COLO829 (cell line): ENCODE measurements around the gene FAH.

Source experiments
- DNase-seq: peaks from one replicate; pipeline ENCODE4 v3.0.0; 2012; ENCODE audit warnings: low spot score

The FAH gene

GRCh38 chr15:80199869-80200268, 47.1 kb downstream of the FAH start:
- no peak for DNase-seq

DNA sequence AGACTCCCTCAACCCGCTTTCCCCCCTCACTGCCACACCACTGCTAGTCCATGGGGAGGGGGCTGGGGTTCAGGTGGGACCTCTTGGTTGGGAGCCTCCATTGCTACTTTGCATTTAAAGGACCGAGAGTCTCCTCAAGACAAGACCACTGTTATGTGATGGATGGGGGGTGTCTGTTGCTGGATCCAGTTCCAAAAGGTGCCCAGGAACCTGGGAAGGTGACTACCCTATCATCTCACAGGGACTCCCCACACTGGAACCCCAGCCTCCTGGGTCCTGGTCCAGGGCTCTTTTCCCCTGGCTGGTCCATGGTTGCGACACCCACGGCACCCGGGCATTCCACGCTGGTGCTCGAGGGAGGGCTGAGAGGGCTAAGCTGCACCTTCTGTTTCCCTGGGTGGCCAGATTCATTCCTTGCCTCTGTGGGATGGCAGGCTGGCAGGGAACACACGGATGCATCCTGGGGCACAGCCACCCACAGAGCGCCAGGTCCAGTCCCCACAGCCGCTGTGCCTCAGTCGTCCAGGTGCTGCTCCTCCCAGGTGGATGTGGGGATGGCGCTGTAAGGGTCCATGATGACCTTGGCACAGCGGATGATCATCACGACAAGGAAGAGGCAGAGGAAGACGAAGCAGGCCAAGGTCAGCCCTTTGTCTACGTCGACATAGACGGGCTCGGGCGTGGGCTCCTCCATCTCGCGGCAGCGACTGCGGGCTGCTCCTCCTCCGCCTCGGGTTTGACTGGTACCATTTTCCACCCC, 48.6 kb downstream of the FAH start:
- no peak for DNase-seq

GRCh38 chr15:80202016-80202315, 49.2 kb downstream of the FAH start:
- no peak for DNase-seq

DNA sequence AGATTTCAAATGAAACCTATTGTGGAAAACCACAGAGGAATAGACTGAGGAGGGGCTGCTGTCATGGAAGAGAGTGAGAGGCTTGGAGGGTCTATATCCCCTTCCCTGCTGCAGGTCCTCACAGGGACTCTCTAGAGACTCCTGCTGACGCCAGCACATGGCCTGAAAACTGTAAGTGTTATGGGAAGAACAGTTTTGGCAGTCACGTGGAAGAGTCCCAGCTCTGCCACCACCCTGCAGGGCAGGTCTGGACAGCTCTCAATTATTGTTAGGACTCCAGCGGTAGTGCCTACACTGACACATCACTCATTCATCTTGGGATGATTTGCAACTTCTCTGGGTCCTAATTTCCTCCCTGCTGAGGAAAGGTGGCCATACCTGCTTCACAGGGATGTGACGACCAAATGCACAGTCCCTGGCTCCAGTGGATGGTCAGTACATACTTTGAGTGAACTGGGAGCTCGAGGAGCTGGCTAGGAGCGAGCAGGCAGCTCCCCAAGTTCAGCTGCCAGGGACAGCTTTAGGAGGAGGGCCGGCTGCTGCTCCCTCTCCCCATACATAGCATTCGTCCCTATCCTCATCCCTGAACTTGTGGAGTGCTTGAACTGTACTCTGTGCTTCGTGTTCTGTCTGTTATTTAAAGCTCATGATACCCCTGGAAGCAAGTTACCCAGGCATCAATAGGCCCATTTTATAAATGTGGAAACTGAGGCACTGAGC, 50.0 kb downstream of the FAH start:
- no peak for DNase-seq

DNA sequence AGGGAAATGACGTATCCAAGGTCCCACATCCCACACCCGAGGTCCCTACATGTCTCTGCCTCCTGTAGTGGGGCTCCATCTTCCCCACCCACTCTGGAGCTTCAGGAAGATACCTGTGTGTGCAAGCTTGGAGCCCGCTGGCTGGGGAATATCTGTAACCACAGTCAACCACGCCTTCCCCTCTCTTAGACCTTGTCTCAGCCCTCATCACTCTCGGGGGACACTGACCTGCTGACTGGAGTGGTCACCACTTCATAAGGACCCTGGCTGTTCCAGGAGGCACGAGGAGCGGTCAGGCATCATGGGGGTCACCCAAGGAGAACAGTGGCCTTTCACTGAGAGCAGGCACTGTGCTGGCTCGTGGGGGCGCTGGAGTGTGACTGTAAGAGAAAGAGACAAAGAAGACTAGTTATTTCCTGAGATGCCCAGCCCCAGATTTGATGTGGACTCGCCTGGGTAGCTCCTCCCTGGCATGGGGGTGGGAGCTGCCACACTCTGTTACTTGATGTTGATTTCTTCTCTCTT, 50.6 kb downstream of the FAH start:
- DNase-seq = no peak

GRCh38 chr15:80204231-80204630, 51.4 kb downstream of the FAH start:
- no peak for DNase-seq

- DNase-seq = no peak
Observed at GRCh38 chr15:80207887-80208286, 55.1 kb downstream of the FAH start.

DNA sequence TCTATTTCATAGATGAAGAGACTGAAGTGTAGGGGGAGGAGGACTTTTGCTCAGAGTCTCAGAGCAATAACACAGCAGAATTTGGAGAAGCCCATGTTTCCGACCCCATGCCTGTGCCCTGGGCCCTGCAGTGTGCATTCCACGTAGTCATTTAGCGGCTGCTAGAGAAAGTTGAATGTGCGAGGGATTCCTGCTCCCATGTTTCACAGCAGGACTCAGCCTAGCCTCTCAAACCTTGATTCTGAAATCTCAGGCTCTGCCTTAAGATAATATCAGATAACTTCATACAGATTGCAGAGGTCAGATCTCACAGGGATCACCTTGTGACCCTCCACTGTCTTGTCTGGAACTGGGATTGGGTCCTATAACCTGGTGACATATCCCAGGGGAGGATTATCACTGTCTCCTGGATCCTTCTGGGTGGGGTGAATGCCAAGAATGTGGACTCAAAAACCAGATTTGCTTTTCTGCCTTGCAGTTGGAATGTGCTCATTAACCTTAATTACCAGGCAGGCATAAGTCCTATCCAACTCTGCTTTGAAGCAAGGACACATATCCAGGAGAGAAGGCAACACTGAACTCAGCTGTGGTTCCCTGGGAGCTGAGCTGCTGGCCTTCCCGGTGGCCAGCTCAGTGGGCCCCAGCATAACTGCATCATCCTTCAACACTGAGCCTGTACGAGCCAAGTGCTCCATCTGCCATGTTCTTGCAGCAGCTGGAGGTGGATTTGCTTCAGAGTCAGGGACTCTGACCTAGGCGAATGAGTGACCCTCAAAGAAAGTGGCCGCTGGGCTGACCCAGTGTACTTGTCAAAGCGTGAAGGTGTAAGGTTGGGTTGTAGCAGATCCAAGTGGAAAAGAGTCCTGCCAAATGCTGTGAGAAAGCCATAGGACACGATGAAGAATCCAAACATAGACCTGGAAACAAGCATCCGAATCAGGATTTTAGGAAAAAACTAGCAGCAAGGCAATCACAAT, 56.2 kb downstream of the FAH start:
- no peak for DNase-seq

GRCh38 chr15:80210611-80211573, 58.1 kb downstream of the FAH start:
- no peak for DNase-seq

DNA sequence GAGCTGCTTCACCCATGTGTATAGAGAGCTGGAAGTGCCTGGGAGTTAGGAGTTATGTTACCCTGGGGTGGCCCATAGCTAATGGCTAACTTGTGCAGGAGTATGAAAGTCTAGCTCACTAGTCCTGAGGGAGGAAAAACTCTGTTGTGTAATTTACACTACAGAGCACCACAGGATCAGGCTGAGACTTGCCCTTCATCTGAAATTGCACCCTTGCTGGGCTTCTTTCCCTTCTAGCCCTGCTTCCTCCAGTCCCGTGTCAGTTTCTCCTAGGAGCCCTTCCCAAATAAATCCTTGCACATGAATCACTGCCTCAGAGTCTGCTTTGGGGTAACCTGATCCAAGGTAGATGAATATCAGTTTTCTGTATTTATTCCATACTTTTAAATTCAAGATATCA, 59.2 kb downstream of the FAH start:
- no peak for DNase-seq

- DNase-seq = no peak
Observed at GRCh38 chr15:80214910-80215309, 62.1 kb downstream of the FAH start.

- DNase-seq = no peak
Observed at GRCh38 chr15:80216141-80216540, 63.3 kb downstream of the FAH start.

DNA sequence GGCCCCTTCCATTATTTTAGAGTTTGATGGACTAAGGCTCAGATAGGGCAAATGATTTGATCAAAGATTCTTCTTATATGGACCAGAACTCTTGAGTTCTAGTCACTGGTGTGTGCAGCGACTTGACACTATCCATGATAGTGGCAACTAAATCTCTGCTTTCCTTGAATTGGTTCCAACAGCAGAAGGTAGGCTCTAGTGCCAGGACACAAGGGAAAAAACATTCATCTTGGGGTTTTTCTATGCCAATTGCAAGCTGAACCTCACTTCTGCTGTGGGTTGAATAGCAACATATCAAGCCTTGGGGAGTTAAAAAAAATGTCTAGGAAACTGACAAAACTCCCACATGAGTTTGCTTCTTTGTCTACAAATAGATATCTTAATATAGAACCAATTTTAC, 64.1 kb downstream of the FAH start:
- no peak for DNase-seq

DNA sequence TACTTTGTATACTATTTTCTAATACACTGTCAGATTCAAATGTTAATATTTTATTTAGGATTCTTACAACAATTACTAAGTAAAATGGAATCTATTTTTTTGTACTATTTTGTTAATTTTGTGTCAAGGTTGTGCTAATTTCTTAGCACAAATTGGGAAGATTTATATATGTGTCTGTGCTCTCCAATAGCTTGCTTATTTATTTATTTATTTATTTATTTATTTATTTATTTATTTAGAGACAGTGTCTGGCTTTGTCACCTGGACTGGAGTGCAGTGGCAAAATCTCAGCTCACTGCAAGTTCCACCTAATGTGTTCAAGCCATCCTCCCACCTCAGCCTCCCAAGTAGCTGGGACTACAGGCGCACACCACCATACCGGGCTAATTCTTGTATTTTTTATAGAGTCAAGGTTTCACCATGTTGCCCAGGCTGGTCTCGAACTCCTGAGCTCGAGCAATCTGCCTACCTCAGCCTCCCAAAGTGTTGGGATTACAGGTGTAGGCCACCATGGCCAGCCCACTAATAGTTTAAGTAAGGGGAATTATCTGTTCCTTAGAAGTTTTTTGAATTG, 64.6 kb downstream of the FAH start:
- DNase-seq = no peak

GRCh38 chr15:80219955-80220354, 67.2 kb downstream of the FAH start:
- DNase-seq = no peak

GRCh38 chr15:80228959-80229610, 76.3 kb downstream of the FAH start:
- DNase-seq = no peak

DNA sequence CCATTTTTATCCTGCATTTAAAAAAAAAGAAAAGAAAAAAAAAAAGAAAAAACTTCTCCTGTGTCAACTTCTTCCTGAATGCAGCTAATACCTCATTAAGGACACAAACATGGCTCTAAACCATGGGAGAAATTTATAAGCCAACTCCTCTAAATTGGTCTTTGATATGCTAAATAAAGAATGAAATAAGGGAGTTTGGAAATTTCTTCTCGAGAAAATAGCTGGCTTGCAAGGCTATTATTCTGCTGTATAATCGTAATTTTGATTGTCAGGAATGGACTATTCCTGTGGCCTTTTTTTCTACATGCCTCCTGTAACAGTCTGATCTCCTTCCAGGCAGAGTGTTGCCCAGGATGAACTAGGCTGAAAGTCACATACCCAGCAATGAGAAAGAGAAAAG, 78.6 kb downstream of the FAH start:
- no peak for DNase-seq

DNA sequence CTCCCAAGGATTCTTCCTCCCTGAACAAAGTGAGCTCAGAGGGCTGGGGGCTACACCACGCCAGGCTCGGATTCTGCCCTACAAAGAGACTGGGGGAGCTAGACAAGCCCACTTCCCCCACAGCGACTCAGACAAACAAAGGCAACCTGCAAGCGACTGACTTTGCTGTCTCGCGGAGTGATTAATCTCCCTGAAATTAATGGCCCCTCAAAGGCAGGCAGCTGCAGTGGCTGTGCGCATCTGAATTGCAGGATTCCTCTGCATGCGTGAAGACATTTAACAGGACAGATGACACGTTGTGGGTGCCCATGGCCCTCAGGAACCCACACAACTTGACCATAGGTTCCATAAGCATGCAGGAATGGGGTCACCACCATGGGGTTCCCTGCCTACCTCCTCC, 80.8 kb downstream of the FAH start:
- DNase-seq = no peak

- DNase-seq = no peak
Observed at GRCh38 chr15:80234883-80235282, 82.1 kb downstream of the FAH start.
